Erythroblast (primary cell): ENCODE measurements around the gene SMTNL2.

ENCODE experiments used
- GATA1 ChIP-seq: IDR thresholded peaks from 2 replicates; pipeline ENCODE4 v1.6.1; 2011; ENCODE audit warnings: low read depth, mild to moderate bottlenecking, control low read depth, low read length, moderate library complexity
- POLR2A ChIP-seq: IDR thresholded peaks from 2 replicates; pipeline ENCODE4 v1.6.1; 2011; ENCODE audit warnings: mild to moderate bottlenecking, low read length

GRCh38 chr17:4604111-4604644 lies 19.8 kb downstream of the SMTNL2 start:
- TF ChIP-seq POLR2A: no peak
- TF ChIP-seq GATA1: no peak
